Breast epithelium (tissue), 3 donors: Measurements from ENCODE around the gene SRF.

ENCODE experiments used
- CTCF ChIP-seq, 3 donors: fragments of 450-650 bp; IDR thresholded peaks; one replicate each; pipeline ENCODE4 v1.5.1; 2016 to 2017; ENCODE audit warnings: antibody characterized with exemption in 3 of 3, mild to moderate bottlenecking in 3 of 3, moderate library complexity in 3 of 3
- POLR2A ChIP-seq: fragments of 450-650 bp; IDR thresholded peaks from one replicate; pipeline ENCODE4 v1.6.1; 2016; ENCODE audit warnings: antibody characterized with exemption, mild to moderate bottlenecking, moderate library complexity
- POLR2AphosphoS5 ChIP-seq, 3 donors: sonication (generic); formaldehyde crosslinking; IDR thresholded peaks; one replicate each; pipeline ENCODE4 v1.6.1; 2017; ENCODE audit warnings: antibody characterized with exemption in 3 of 3

GRCh38 chr6:43180058-43180457 lies 9.0 kb downstream of the SRF start:
- TF ChIP-seq POLR2A (no peak), CTCF (IDR thresholded peaks at IDR 0.05) (no peak), POLR2AphosphoS5 (IDR thresholded peaks at IDR 0.05) (no peak)
